GM18868 (cell line): ENCODE measurements around the gene DGCR6.
"Not testable (repeated sequence)": the region's sequence is repeated elsewhere in the genome, so short reads cannot be mapped to it uniquely, and the experiment has no call there.

ENCODE experiments used
- ATAC-seq: cut with Tn5 transposase; IDR thresholded peaks from one replicate; pipeline ENCODE4 v1.9.1; 2021; ENCODE audit warnings: mild to moderate bottlenecking, moderate library complexity; ENCODE audit not compliant: unreplicated experiment

Gene DGCR6

DNA sequence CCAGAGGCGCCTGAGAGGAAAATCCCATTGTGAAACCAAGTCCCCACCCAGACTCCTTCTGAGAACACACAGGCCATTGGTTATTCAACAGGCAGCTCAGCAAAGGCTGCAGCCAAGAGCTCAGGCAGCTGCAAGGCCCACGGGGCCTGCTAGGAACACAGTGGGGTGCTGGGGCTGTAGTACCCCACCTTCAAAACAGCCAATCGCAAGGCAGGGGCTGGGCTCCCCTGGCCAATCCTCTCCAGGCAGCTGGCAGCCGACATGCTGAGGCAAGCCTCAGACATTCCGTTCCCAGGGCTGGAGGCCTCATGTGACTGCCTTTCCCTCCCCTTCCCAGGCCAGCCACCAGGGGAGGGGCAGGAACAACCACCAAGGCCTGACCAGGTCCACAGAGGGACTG, 23.3 kb downstream of the DGCR6 start:
- ATAC-seq, result no peak

DNA sequence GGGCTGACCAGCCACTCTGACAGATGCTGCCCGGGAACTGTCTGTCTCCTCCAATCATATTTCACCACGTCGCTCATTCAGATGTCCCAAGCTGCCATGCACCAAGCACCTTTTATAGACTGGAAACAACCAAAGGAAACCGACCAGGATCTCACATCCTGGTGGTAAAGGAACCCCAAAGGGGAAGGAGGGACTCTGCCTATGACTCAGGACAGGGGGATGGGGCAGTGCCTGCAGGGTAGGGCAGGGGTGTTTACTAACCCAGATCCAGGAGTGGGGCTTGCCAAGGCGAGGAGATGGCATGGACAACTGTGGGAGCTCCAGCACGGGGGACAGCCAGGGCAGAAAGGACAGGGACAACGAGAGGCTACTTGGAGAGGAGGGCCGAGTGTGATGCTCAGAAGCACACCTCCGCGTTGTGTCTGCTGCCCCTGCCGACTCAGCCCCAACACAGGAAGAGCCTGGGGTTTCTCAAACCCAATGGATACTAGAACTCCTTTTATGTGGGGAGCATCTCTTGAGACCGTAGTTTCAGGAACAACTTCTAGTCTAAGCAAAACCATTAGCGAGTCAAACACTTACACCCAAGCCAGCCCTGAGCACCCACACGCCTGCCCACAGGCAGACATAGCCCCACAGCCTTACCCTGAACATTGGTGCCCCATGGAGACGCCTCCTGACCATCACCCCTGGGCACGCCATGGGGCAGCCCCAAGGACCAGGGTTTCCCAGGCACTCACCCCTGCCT, 26.0 kb downstream of the DGCR6 start:
- ATAC-seq, result no peak

- ATAC-seq, result no peak
Observed at GRCh38 chr22:18933914-18934313, 27.8 kb downstream of the DGCR6 start.

- ATAC-seq, result not testable (repeated sequence)
Observed at GRCh38 chr22:18934688-18935087, 28.6 kb downstream of the DGCR6 start.

- no peak for ATAC-seq
Observed at GRCh38 chr22:18935889-18936529, 29.9 kb downstream of the DGCR6 start, which contains the start of gene PRODH. PRODH (minus strand) TSS chr22:18936293; CDS start chr22:18936287, 6 bp downstream.

GRCh38 chr22:18938691-18939090, 32.6 kb downstream of the DGCR6 start:
- not testable (repeated sequence) for ATAC-seq

GRCh38 chr22:18947105-18947504, 41.0 kb downstream of the DGCR6 start:
- not testable (repeated sequence) for ATAC-seq

GRCh38 chr22:18947905-18948304, 41.8 kb downstream of the DGCR6 start:
- no peak for ATAC-seq

GRCh38 chr22:18950141-18950540, 44.0 kb downstream of the DGCR6 start:
- no peak for ATAC-seq

DNA sequence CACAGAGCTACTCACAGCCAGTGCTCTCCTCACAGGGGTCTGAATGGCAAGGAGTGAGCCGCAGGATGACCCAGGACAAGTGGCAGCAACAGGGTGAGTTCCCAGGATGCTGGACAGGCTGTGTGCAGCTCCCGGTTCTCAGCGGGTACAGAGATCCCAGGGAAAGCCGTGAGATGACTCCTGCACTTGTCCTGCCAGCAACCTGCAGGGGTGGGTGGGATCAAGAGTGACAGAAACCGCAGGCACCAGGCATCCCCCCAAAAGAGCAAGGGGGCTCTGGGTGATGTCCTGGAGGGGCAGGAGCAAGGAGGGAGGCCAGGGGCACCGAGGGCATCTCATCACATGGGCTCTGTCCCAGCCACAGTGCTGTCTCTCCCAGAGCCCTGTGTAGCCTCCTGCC, 45.9 kb downstream of the DGCR6 start:
- ATAC-seq, result no peak

GRCh38 chr22:18953128-18953527, 47.0 kb downstream of the DGCR6 start:
- ATAC-seq, result not testable (repeated sequence)

DNA sequence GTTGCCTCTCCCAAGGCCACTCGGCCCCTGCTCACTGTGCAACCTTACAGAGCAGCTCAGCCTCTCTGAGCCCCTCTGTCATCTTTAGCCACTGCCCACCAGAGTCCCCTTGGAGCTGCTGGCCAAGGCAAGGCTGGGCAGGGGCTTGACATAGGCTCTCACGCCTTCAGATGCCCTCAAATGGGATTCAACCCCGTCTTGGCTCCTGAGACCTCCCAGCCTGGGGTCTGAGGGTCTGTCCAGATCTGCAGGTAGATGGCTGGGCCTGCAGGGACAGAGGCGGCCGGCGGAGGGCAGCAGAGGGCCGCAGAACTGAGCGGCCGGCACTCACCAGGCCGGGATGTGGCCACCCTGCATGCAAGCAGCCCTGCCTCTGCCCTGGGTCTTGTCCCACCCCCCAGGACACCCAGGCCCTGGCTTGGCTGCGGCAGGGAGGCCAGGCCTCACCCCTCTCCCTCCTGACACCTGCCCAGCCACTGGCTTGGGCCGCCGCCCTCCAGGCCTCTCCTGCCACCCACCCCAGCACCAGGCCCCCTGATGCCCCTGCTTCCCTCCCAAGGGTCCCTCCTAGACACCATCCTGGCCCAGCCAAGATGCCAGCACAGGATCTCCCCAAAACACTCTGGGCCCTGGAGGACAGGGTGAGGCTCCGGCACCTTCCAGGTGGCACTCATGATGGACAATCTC, 48.3 kb downstream of the DGCR6 start:
- ATAC-seq, result not testable (repeated sequence)

DNA sequence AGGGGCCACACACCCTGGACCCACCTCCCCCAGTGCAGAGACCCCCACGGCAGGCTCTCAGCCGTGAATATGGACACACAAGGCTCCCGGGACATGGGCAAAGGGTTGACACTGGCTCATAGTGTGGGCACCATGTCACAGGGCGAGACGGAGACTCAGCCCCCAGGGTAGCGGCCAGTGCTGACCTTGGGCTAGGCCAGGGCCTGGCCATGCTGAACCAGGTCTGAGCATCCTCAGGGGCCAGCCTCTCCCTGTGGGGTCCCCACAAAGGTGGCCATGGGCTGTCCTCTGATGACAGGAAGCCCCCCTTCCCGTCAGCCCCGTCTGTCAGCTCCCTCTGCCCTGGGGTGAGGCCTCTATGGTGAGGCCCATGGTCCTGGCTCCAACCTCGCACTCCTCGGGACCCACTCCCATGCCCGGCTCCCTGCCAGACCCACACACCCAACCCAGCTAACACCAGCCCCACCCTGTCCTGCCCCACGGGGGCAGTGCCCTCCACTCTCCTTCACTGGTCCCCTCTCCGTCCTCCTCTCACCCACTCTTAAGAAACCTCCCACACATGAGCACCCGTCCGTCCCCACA, 49.0 kb downstream of the DGCR6 start:
- no peak for ATAC-seq

GRCh38 chr22:18955696-18956095, 49.6 kb downstream of the DGCR6 start:
- no peak for ATAC-seq

GRCh38 chr22:18956121-18956895, 50.2 kb downstream of the DGCR6 start:
- ATAC-seq, result not testable (repeated sequence)

GRCh38 chr22:18956956-18957355, 50.8 kb downstream of the DGCR6 start:
- not testable (repeated sequence) for ATAC-seq

GRCh38 chr22:18957621-18958320, 51.7 kb downstream of the DGCR6 start:
- ATAC-seq, result not testable (repeated sequence)

GRCh38 chr22:18958321-18958705, 52.2 kb downstream of the DGCR6 start:
- not testable (repeated sequence) for ATAC-seq

DNA sequence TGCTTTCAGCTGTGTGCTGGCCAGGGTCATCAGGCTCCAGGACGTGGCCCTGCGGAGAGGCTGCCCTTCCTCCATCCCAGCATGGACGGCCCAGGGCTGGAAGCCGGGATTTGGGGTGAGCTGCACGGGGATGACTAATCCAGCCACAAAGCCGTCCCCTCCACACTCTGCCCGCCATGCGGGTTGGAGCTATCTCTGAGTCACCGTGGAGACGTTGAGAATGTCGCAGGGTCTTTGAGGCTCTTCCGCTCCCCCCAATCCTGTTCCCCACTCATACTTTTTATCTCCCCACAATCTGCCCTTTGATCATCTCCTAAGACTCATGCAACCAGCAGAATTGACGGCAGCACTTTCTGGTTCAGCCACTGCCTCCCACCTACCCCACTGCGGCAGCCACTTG, 52.6 kb downstream of the DGCR6 start:
- not testable (repeated sequence) for ATAC-seq

GRCh38 chr22:18959266-18959665, 53.1 kb downstream of the DGCR6 start:
- not testable (repeated sequence) for ATAC-seq
